Endothelial cell of umbilical vein (primary cell): ENCODE results near the gene NT5DC1.

Experiments
- EZH2 ChIP-seq: IDR thresholded peaks from 2 replicates; pipeline ENCODE4 v1.6.1; 2012; ENCODE audit warnings: borderline replicate concordance, low read depth, mild to moderate bottlenecking, moderate library complexity, low read length, inconsistent platforms; ENCODE audit not compliant: severe bottlenecking
- FOS ChIP-seq: IDR thresholded peaks from 2 replicates; pipeline ENCODE4 v1.6.1; 2011; ENCODE audit warnings: mild to moderate bottlenecking, low read length, moderate library complexity, borderline replicate concordance; ENCODE audit not compliant: insufficient read depth
- JUN ChIP-seq: IDR thresholded peaks from 2 replicates; pipeline ENCODE4 v1.6.1; 2011; ENCODE audit warnings: borderline replicate concordance, low read depth; ENCODE audit not compliant: insufficient read length, insufficient read depth
- MYC ChIP-seq: IDR thresholded peaks from one replicate; pipeline ENCODE4 v1.6.1; 2011; ENCODE audit warnings: mild to moderate bottlenecking, low read depth, low read length
- POLR2A ChIP-seq: IDR thresholded peaks from 2 replicates; pipeline ENCODE4 v1.6.1; 2012; ENCODE audit warnings: low read depth, mild to moderate bottlenecking, control low read depth, low read length
- POLR2AphosphoS5 ChIP-seq: IDR thresholded peaks from 2 replicates; pipeline ENCODE4 v1.6.1; 2012; ENCODE audit warnings: low read depth, mild to moderate bottlenecking, control low read depth, low read length, moderate library complexity; ENCODE audit not compliant: insufficient read depth
- TF ChIP-seq, protein P1 (sequence below): IDR thresholded peaks from 2 replicates; pipeline ENCODE4 v1.6.1; 2011; ENCODE audit not compliant: insufficient read depth, insufficient read length
- TF ChIP-seq, protein P2 (sequence below), 2 donors: IDR thresholded peaks; 1 replicate in 1 of 2; 2 replicates in 1 of 2; pipeline ENCODE4 v1.5.1; 2011; ENCODE audit warnings: low read length in 2 of 2, mild to moderate bottlenecking in 2 of 2, moderate library complexity in 2 of 2, control low read depth in 1 of 2, inconsistent platforms in 1 of 2, low read depth in 1 of 2; ENCODE audit not compliant: insufficient read depth in 1 of 2; ENCODE audit errors: extremely low read depth in 1 of 2

DNA sequence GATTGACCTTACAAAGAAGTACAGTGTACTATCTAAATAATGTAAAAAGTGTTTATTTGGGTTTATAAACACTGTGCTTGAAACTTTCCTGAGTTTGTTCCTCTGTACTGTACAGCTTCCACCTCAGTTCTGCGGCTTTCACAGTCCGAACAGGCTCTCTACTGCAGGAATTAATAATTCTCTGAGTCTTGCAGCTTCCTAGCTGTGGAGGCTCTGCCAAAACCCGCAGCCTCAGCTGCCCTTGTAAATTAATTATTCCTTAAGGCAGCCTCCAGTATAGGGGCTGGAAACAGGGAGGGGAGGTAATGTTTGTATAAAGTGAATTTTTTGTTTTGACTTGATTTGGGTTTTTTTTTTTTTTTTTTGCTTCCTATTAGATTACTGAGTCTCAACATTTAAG, 134.0 kb downstream of the NT5DC1 start:
- TF ChIP-seq, protein P1, sequence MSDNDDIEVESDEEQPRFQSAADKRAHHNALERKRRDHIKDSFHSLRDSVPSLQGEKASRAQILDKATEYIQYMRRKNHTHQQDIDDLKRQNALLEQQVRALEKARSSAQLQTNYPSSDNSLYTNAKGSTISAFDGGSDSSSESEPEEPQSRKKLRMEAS: no peak
- TF ChIP-seq, protein P2, sequence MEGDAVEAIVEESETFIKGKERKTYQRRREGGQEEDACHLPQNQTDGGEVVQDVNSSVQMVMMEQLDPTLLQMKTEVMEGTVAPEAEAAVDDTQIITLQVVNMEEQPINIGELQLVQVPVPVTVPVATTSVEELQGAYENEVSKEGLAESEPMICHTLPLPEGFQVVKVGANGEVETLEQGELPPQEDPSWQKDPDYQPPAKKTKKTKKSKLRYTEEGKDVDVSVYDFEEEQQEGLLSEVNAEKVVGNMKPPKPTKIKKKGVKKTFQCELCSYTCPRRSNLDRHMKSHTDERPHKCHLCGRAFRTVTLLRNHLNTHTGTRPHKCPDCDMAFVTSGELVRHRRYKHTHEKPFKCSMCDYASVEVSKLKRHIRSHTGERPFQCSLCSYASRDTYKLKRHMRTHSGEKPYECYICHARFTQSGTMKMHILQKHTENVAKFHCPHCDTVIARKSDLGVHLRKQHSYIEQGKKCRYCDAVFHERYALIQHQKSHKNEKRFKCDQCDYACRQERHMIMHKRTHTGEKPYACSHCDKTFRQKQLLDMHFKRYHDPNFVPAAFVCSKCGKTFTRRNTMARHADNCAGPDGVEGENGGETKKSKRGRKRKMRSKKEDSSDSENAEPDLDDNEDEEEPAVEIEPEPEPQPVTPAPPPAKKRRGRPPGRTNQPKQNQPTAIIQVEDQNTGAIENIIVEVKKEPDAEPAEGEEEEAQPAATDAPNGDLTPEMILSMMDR (IDR thresholded peaks at IDR 0.05; ENCODE audit: extremely low read depth in 1 of 2, insufficient read depth in 1 of 2, low read depth in 1 of 2, low read length in 2 of 2): no peak
- no peak for TF ChIP-seq POLR2A
- TF ChIP-seq JUN: no peak
- no peak for TF ChIP-seq POLR2AphosphoS5
- TF ChIP-seq EZH2: no peak
- no peak for TF ChIP-seq FOS
- no peak for TF ChIP-seq MYC
